Measurements from ENCODE around the gene FOXF2. TPM values are rescaled to one million over a fixed set of nuclear protein-coding genes. Genes with fewer than 3 reads are reported as not detected.

The FOXF2 gene
- total RNA-seq, 1 donor from 2014 or later, result not detected

- ChIA-PET CTCF (interaction anchor here (1.4 kb wide), 1 partner anchor 10 kb away, joined by 3 read pairs; no protein-coding TSS in a partner anchor), POLR2A (no interaction called here)
- no peaks in the 10 kb centered on the region for H3K4me1 Mint-ChIP-seq
- no peak for ATAC-seq (ENCODE audit: low read depth)
- TF ChIP-seq, protein P1, sequence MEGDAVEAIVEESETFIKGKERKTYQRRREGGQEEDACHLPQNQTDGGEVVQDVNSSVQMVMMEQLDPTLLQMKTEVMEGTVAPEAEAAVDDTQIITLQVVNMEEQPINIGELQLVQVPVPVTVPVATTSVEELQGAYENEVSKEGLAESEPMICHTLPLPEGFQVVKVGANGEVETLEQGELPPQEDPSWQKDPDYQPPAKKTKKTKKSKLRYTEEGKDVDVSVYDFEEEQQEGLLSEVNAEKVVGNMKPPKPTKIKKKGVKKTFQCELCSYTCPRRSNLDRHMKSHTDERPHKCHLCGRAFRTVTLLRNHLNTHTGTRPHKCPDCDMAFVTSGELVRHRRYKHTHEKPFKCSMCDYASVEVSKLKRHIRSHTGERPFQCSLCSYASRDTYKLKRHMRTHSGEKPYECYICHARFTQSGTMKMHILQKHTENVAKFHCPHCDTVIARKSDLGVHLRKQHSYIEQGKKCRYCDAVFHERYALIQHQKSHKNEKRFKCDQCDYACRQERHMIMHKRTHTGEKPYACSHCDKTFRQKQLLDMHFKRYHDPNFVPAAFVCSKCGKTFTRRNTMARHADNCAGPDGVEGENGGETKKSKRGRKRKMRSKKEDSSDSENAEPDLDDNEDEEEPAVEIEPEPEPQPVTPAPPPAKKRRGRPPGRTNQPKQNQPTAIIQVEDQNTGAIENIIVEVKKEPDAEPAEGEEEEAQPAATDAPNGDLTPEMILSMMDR (IDR thresholded peaks at IDR 0.05), result no peak
- no peak for DNase-seq
- intact Hi-C loops (cut with micrococcal nuclease), result no loop called here
- no peaks in the 10 kb centered on the region for H3K9me3 Mint-ChIP-seq
- H3K36me3 Mint-ChIP-seq (ENCODE audit: low read depth), result no peaks in the 10 kb centered on the region
- H3K27me3 Mint-ChIP-seq, result peaks cover 21% of the 10 kb centered on the region
- no peak overlapping the region for H3K27ac Mint-ChIP-seq
- H3K4me3 Mint-ChIP-seq, result no peak overlapping the region
Observed at GRCh38 chr6:1406306-1407072, 17.1 kb downstream of the FOXF2 start.

DNA sequence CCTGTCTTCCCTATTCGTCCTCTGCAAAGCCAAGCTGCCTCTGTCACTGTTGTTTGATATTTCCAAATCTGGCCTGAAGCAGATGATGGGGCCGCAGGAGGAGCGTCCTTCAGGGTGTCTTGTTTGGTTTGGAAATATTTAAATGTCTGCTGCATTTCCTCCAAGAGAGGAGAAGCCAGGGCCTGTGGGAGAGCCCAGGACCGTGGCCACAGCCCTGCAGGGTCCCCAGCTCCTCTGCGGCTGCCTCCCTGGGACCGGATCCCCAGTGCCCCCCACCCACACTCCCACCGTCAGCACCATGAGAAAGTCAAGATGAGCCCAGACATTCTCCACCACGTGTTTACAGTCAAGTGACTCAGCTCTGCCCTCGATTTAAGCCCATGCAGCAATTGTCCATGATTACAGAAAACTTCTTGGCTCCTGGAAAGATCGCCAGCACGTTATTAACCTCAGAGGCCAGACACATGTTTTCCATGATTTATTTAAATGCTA lies 18.2 kb downstream of the FOXF2 start:
- no peak for DNase-seq
- POLR2A ChIA-PET, result no interaction called here
- H3K4me1 Mint-ChIP-seq, result no peaks in the 10 kb centered on the region

DNA sequence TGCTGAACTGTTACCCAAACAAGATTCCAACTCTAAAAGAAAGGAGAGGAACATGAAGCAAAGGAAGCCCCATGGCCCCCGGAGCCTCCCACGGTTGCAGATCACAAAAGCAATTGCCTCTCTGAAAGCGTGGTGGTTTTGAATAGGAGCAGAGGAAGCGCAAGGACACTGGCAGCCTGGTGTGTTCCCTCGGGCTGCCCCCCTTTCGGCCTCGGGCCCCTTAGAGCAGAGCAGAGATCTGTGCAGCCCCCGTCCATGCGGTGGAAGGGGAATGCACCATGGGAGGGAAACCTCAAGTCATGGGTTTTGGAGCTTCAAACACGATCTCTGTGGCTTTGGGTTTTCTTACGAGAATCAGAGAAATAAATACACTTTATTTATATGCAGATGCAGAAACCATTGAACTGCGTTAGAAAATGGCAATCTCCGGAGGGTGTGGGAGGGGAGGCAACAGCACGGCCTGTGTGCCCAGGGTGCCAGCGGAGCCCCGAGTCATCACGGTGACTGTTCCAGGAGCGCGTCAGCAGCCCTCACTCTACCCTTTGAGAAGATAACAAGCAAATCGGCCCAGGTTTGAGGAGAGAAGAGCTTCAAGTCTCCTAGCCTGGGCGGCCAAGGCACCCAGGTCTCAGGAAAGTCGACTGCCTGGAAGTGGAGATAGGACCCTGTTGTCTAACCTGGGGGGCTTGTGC lies 20.5 kb downstream of the FOXF2 start:
- H3K27ac Mint-ChIP-seq, result no peak overlapping the region
- H3K27me3 Mint-ChIP-seq, result peaks cover 25% of the 10 kb centered on the region
- POLR2A ChIA-PET, result no interaction called here
- H3K36me3 Mint-ChIP-seq (ENCODE audit: low read depth), result no peaks in the 10 kb centered on the region
- TF ChIP-seq, protein P1 (IDR thresholded peaks at IDR 0.05), result no peak
- ATAC-seq (ENCODE audit: low read depth) (no peak), DNase-seq (no peak)
- no peak overlapping the region for H3K4me3 Mint-ChIP-seq
- CTCF ChIA-PET, result no interaction called here
- H3K4me1 Mint-ChIP-seq, result no peaks in the 10 kb centered on the region
- intact Hi-C loops (cut with micrococcal nuclease), result no loop called here
- no peaks in the 10 kb centered on the region for H3K9me3 Mint-ChIP-seq

More for the DNA sequence above, 18.2 kb downstream of the FOXF2 start:
- Mint-ChIP-seq H3K27ac (no peak overlapping the region), H3K27me3 (peaks cover 24% of the 10 kb centered on the region), H3K4me3 (no peak overlapping the region), H3K36me3 (ENCODE audit: low read depth) (no peaks in the 10 kb centered on the region), H3K9me3 (no peaks in the 10 kb centered on the region)
- ATAC-seq (ENCODE audit: low read depth), result no peak
- intact Hi-C loops (cut with micrococcal nuclease), result no loop called here
- TF ChIP-seq, protein P1 (IDR thresholded peaks at IDR 0.05), result no peak
- CTCF ChIA-PET, result no interaction called here

- Mint-ChIP-seq H3K27me3 (peaks cover 22% of the 10 kb centered on the region), H3K4me1 (no peaks in the 10 kb centered on the region), H3K36me3 (ENCODE audit: low read depth) (no peaks in the 10 kb centered on the region), H3K27ac (no peak overlapping the region), H3K9me3 (no peaks in the 10 kb centered on the region), H3K4me3 (no peak overlapping the region)
- POLR2A ChIA-PET, result no interaction called here
- intact Hi-C loops (cut with micrococcal nuclease), result no loop called here
- TF ChIP-seq, protein P1 (IDR thresholded peaks at IDR 0.05), result no peak
- ATAC-seq (ENCODE audit: low read depth) (no peak), DNase-seq (no peak)
- CTCF ChIA-PET, result interaction anchor here (0.6 to 1.1 kb wide), 2 partner anchors 16 to 709 kb away, joined by 3 to 5 read pairs; no protein-coding TSS in a partner anchor
Observed at GRCh38 chr6:1412901-1413300, 23.5 kb downstream of the FOXF2 start.

DNA sequence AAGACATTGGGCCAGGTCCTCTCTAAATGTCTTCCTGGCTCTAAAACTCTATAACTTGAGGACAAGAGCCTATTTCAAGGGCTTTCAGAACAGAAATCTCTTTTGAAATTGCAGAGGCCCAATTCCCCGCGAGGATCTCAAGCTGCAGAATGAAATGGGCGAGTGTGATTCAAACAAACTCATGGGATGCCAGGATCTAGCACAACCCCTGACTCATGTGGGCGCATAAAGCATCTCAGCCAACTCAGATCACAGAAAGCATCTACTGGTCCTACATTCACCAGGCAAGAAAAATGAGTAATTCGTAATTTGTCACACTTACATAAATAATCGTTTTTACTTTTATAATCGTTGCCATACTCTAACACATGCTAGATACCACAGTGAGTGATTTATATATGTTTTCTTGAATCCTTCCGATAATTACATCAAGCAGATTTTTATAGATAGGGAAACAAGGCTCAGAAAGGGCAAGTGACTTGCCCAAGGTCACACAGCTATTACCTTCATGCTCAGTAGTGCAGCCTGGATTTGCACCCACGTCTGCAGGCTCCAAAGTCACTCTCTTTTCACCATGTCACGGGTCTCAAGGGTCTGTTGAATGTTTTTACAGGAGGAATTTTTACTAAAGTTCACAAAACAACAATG lies 26.2 kb downstream of the FOXF2 start:
- ChIA-PET POLR2A (no interaction called here), CTCF (no interaction called here)
- TF ChIP-seq, protein P1 (IDR thresholded peaks at IDR 0.05), result no peak
- Mint-ChIP-seq H3K36me3 (ENCODE audit: low read depth) (no peaks in the 10 kb centered on the region), H3K4me1 (no peaks in the 10 kb centered on the region), H3K9me3 (peaks cover 4% of the 10 kb centered on the region), H3K27me3 (peaks cover 5% of the 10 kb centered on the region), H3K4me3 (no peak overlapping the region), H3K27ac (no peak overlapping the region)
- intact Hi-C loops (cut with micrococcal nuclease), result no loop called here
- ATAC-seq (ENCODE audit: low read depth), result no peak
- DNase-seq, result no peak

Measured in activated B cell treated with CpG ODN at 0.5 μM for 24 hours (primary cell).